OCI-M2 (cell line): ENCODE measurements around the gene UPP1.
A peak's percentile ranks its signal among the peaks of the same experiment; 100 is the strongest.

ENCODE experiments used
- DNase-seq: peaks from one replicate; lab custom pipeline; 2025; ENCODE audit not compliant: unreplicated experiment; lab: John Stamatoyannopoulos, UW

UPP1 gene

GRCh38 chr7:48085433-48085791, 3.7 kb upstream of the UPP1 start:
- DNase-seq, result no peak

- DNase-seq, result no peak
Observed at GRCh38 chr7:48085942-48086341, 3.1 kb upstream of the UPP1 start.

DNA sequence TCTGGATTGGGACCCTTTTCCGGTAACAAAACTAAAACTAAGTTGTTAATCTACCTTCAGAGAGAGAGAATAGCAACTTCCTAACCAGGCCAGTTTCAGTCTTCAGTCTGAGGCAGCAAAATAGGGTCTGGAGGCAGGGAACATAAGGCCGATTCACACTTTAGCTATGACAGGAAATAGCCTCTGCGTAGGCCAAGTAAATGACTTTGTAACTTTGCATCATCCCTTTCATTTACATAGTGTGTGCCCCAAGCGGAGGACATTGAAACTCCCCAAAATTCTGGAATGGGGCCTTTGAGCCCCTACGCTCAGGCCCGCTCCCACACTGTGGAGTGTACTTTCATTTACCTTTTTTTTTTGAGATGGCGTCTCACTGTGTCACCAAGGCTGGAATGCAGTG, 1.7 kb upstream of the UPP1 start:
- DNase-seq, result no peak

- DNase-seq, result no peak
Observed at GRCh38 chr7:48088559-48089045, 463 bp upstream of the UPP1 start.

DNA sequence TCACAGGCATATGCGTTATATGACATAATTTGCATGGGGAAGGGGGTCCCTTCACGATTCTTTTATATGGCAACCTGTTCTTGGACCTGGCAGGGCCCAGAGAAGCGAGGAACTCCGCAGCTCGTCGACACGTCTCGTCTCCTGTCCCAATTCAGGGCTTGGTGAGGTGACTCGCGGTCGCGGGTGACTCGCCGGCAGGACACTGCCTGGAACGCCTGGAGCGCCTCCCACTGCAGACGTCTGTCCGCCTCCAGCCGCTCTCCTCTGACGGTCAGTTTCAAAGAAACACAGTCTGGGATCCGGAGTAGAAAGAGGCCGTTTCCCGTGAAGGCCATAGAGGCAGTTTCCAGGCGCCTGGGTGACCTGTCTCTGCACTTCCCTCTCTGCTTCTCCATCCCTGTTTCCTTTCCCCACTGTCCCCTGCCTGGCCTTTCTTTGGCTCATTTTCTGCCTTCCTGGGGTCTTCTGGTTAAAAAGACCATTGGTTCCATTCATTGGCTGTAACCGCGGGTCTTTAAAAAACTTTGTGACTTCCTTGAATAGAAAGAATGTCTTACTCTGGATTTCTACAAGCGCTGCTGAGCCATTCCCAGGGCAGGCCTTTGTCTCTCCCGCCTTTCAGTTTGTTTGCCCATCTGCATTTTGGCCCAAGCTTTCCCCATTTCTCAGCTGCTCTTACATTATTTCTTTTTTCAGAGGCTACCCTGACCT, 1.2 kb downstream of the UPP1 start:
- no peak for DNase-seq

GRCh38 chr7:48091506-48092433, 2.7 kb downstream of the UPP1 start:
- no peak for DNase-seq

DNA sequence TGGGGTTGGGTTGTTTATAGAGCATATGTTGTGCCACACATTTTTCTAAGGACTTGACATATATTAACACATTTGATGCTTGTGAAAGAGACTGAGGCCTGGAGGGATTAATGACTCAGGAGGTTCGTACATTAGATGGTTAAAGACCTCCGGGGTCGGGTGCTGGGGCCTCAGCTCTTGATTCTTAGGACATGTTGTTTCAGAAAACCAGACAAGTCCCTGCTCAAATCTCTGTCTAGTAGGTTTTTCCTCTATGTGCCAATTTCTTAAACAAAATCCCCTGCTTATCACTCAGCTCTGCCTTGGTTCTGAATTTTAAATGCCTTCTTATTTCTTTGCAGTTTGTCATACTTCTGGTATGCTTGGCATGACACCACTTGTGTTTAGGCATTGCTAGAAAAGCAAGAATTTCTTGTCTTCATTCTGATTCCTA, 5.8 kb downstream of the UPP1 start:
- DNase-seq, result no peak

DNA sequence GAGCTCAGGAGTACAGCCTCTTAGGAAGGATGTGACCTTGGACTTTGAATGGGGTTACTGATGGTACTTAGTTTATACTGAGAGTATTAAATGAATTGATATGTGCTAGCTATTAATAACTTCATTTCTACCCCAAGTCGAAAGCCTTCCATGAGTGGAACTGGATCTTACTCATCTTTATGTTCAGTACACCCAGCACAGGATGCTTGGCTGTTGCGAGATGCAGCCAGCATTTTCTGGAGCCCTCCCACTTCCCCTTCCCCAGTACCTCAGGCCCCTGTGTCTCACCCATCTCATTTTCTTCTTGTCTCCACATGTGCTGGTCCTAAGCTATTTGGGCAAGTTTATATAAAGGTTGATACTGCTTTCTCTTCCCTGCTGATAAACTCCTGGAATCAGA, 7.2 kb downstream of the UPP1 start:
- no peak for DNase-seq

- no peak for DNase-seq
Observed at GRCh38 chr7:48097521-48098231, 8.6 kb downstream of the UPP1 start.

DNA sequence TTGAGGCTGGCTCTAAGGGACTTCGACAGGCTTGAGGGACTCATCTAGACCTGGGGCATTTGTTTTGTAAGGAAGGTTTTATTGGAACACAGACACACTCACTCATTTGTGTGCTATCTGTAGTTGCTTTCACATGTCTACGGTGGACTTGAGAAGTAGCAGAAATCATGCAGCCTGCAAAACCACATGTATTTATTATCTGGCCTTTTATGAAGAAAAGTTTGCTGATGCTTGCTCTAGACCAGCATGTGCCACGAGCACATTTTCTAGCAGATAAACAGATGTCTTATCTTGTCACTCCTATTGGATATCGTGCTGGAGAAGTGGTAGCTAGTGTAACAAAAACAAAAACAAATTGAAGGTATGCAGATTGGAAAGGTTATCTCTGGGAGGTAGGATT, 9.8 kb downstream of the UPP1 start:
- DNase-seq, result no peak

- DNase-seq, result no peak
Observed at GRCh38 chr7:48099781-48100180, 10.7 kb downstream of the UPP1 start.

- DNase-seq, result no peak
Observed at GRCh38 chr7:48101352-48101751, 12.3 kb downstream of the UPP1 start.

GRCh38 chr7:48101968-48102367, 12.9 kb downstream of the UPP1 start:
- DNase-seq, result no peak

DNA sequence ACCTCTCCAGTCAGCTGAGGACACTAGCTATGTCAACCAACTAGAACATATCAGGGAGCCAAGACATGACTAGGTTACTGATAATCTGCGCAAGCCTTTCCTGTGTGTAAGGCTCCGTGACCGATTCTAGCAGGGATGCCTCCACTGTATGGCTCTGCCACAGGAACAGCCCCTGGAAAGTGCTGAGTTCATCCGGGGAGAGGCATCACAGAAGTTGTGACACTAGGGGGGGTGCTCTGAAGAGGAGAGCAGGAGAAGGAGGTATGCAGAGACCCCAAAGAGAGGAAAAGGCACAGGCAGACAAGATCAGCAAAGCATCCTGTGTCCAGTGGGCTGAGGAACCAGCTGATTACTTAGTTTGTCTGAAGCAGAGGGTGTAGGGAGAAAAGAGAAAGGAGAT, 13.5 kb downstream of the UPP1 start:
- no peak for DNase-seq

DNA sequence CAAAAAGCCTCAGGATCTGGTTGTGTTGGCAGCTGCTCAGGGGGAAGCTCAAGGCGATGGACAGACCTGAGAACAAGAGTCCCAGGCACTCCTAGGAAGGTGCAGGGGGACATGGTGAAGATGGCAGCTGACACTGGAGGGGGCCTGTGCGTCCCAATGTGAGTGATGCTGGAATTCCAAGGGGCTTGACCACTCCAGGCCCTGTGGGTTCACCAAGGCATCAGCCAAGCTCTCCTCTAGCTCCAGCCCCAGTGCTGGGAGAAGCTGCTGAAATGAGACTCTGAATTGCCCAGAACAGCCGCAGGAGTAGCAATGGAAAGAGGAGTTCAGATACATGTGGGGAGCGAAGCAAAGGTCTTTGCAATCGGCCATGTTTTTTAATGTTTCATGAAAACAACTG, 16.0 kb downstream of the UPP1 start:
- DNase-seq, result no peak

- no peak for DNase-seq
Observed at GRCh38 chr7:48106906-48107659, 18.0 kb downstream of the UPP1 start.

DNA sequence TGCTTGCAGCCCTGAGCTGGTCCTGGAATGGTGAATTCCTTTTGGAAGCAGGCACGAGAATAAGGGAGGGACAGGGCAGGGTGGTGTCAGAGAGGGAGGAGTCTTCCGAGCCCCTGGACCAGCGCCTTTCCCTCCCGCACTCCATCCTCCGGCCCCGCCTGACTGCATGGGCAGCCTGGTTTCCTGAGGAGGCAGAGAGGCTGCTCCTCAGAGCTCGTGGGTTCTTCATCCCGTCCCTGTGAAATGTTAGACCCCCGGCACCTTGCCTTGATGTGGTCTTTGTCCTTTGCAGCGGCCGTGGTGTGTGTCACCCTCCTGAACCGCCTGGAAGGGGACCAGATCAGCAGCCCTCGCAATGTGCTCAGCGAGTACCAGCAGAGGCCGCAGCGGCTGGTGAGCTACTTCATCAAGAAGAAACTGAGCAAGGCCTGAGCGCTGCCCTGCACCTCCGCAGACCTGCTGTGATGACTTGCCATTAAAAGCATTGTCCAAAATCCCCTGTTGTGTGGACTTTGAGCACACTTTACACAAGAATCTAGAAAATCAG, 18.9 kb downstream of the UPP1 start:
- no peak for DNase-seq

- no peak for DNase-seq
Observed at GRCh38 chr7:48108959-48109847, 20.1 kb downstream of the UPP1 start.

GRCh38 chr7:48109848-48110663, 21.0 kb downstream of the UPP1 start:
- peak; percentile 2 for DNase-seq
